Heart right ventricle (tissue), 16 donors: ENCODE measurements around the gene ZNF586. TPM values are rescaled to one million over a fixed set of nuclear protein-coding genes. Genes with fewer than 3 reads are reported as not detected.

Experiments
- ATAC-seq, 8 donors: fragments of 200-7000 bp; cut with Tn5 transposase; one replicate each; pipeline ENCODE4 v1.9.1; 2020; ENCODE audit warnings: mild to moderate bottlenecking in 8 of 8, moderate library complexity in 8 of 8, moderate number of reproducible peaks in 1 of 8
- DNase-seq, 2 donors: peaks; one replicate each; pipeline ENCODE4 v3.0.0-alpha.2; 2020
- H3K27ac ChIP-seq, 10 donors: fragments of 200-600 bp; sonication (generic) in 2 of 10; one replicate each; pipeline versions ENCODE4 v1.5.0 to v1.8.0; 2020 to 2022; ENCODE audit warnings: mild to moderate bottlenecking in 3 of 10
- H3K27me3 ChIP-seq, 7 donors: fragments of 200-600 bp; one replicate each; pipeline ENCODE4 v1.8.0; 2021 to 2022; ENCODE audit warnings: mild to moderate bottlenecking in 2 of 7
- H3K36me3 ChIP-seq, 9 donors: fragments of 200-600 bp; sonication (generic) in 1 of 9; one replicate each; pipeline versions ENCODE4 v1.5.0 to v1.8.0; 2020 to 2022; ENCODE audit warnings: mild to moderate bottlenecking in 2 of 9
- H3K4me1 ChIP-seq, 9 donors: fragments of 200-600 bp; sonication (generic) in 1 of 9; one replicate each; pipeline versions ENCODE4 v1.5.0 to v1.8.0; 2020 to 2022; ENCODE audit warnings: mild to moderate bottlenecking in 4 of 9
- H3K4me3 ChIP-seq, 10 donors: fragments of 200-600 bp; sonication (generic) in 2 of 10; one replicate each; pipeline versions ENCODE4 v1.5.0 to v1.8.0; 2020 to 2022; ENCODE audit warnings: mild to moderate bottlenecking in 7 of 10, moderate library complexity in 2 of 10
- H3K9me3 ChIP-seq, 11 donors: fragments of 200-600 bp in 10 of 11; sonication (generic) in 2 of 11; one replicate each; pipeline versions ENCODE4 v1.5.0 to v1.8.0; 2013 to 2022; ENCODE audit warnings: mild to moderate bottlenecking in 2 of 11, control low read depth in 1 of 11, moderate library complexity in 1 of 11
- WGBS, 2 donors: extraction: QIAGEN DNeasy Blood & Tissue Kit; methylation state at CpG; one replicate each; pipeline ENCODE4 v1.1.7; 2013; ENCODE audit warnings: inconsistent platforms in 1 of 2; 5-methylcytosine and 5-hydroxymethylcytosine counted together
- intact Hi-C, 10 donors: fragments of 100-400 bp; cut with DNase I; formaldehyde crosslinking; loops; one replicate each; pipeline versions ENCODE4 v1.11.1 to v1.14.2; 2022
- polyA plus RNA-seq, 2 donors: library from polyadenylated mRNA; stranded (reverse); fragments of 200-250 nt; gene quantifications; one replicate each; pipeline ENCODE4 v1.2.3, GENCODE V29; 2013
- total RNA-seq, 10 donors: library from RNA; stranded (reverse); fragmentation: NEBNext Ultra II Directional in 3 of 10; extraction: Animal tissue kit (Norgen Biotek cat#: 25700) in 3 of 10; gene quantifications; one replicate each; pipeline versions ENCODE4 v1.2.1 to v1.2.4, GENCODE V29; 2021 to 2023
- TF ChIP-seq, protein P1 (sequence below), 9 donors: fragments of 200-600 bp; sonication (generic) in 2 of 9; IDR thresholded peaks; one replicate each; pipeline versions ENCODE4 v1.5.0 to v1.8.0; 2021 to 2022; ENCODE audit warnings: antibody characterized with exemption in 9 of 9, mild to moderate bottlenecking in 5 of 9, moderate library complexity in 1 of 9
- donor health status: Arrhythmogenic right ventricular cardiomyopathy.
- donor health status: ischemic (EF 13 %, LVEDD 7.1; RV severe dilation, severe dysfunction).
- donor health status: healthy with polysubstance abuse.
- donor health status: DM: no; HTN: yes; CAD: no.
- donor health status: DM: no; HTN: no; CAD: no.
- donor health status: ischemic (EF 25% LVEDD 6.9; RV normal size, moderate dysfunction).
- donor health status: ischemic (EF 25% LVEDD 5.7; RV mildly dilated, moderate dysfunction).
- donor health status: healthy.
- donor health status: DM: yes; HTN: yes; CAD: no.
- donor health status: Ischemic cardiomyopathy.
- donor health status: ischemic (EF 35%, LVEDD 5.7; RV mildly dilated, moderate dysfunction).
- donor health status: nonischemic (EF 11% LVEDD 7.7; RV severe dilation, severe dysfunction).
- donor health status: DM: yes; HTN: yes; CAD: no.
- donor health status: PGD.
- donor health status: ischemic (EF 29% LVEDD 5.4; RV normal size, mild dysfunction).
- donor health status: nonischemic (EF 23%, LVEDD 6.1; RV moderate dilation, normal function).

ZNF586 gene
- total and polyA plus RNA-seq, 12 donors: 6.7 to 14.4 (median 10.0) TPM

DNA sequence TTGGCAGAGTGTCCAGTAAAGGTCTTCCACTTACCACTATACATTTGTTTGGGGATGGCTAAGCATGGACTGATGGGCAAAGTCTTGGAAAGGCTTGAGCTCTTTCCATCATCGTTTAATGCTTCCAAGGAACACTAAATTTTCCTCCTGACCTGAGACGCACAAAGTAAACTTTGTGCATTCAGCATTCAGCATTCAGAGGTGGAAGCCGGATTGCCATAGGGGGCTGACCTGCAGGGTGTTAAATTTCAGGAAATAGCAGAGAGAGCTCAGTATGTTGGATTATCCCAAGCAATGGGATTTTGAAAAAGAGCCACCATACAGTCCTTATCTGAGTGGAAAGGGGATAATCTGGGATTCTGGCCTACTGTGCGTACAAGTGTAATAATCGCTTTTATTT lies 31.2 kb downstream of the ZNF586 start:
- Histone ChIP-seq H3K27me3 (no peaks in the 10 kb centered on the region), H3K9me3 (no peaks in the 10 kb centered on the region), H3K36me3 (peaks cover 0 to 39% (median 6%) of the 10 kb centered on the region in 9 donors), H3K4me1 (peaks cover 4 to 59% (median 26%) of the 10 kb centered on the region in 9 donors), H3K4me3 (no peak overlapping the region), H3K27ac (peak overlapping the region in 1 of 10 donors; percentile 86)
- 77 to 86% methylated on average over 5 of the region's 5 CpGs for WGBS, 2 donors
- intact Hi-C loops: no loop called here
- ATAC-seq: no peak
- DNase-seq: no peak
- TF ChIP-seq, protein P1, sequence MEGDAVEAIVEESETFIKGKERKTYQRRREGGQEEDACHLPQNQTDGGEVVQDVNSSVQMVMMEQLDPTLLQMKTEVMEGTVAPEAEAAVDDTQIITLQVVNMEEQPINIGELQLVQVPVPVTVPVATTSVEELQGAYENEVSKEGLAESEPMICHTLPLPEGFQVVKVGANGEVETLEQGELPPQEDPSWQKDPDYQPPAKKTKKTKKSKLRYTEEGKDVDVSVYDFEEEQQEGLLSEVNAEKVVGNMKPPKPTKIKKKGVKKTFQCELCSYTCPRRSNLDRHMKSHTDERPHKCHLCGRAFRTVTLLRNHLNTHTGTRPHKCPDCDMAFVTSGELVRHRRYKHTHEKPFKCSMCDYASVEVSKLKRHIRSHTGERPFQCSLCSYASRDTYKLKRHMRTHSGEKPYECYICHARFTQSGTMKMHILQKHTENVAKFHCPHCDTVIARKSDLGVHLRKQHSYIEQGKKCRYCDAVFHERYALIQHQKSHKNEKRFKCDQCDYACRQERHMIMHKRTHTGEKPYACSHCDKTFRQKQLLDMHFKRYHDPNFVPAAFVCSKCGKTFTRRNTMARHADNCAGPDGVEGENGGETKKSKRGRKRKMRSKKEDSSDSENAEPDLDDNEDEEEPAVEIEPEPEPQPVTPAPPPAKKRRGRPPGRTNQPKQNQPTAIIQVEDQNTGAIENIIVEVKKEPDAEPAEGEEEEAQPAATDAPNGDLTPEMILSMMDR (IDR thresholded peaks at IDR 0.05): no peak

GRCh38 chr19:57802269-57802668 lies 32.8 kb downstream of the ZNF586 start:
- 91 to 92% methylated on average over 4 of the region's 4 CpGs for WGBS, 2 donors

DNA sequence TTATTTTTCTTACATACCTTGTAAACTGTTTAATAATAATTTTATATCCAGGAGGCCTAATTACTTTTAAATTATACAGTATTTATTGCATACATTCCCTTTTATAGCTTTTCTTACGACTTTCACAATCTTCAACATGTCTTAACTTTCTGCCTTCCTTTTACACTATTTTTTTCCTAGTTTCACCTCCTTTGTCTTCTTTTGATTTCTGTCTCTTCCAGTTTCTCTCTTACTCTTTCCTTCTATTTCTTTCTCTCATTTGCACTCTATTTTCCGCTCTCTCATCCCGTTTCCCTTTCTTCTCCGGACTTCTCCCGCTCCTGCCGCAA lies 33.8 kb downstream of the ZNF586 start:
- H3K27ac ChIP-seq: peak overlapping the region in 7 of 10 donors; percentile 57 to 88 (median 65)
- H3K9me3 ChIP-seq: no peaks in the 10 kb centered on the region
- 24 to 31% methylated on average over 6 of the region's 6 CpGs for WGBS, 2 donors
- TF ChIP-seq, protein P1 (IDR thresholded peaks at IDR 0.05): no peak
- DNase-seq: no peak
- no peak for ATAC-seq
- peaks cover 4 to 56% (median 26%) of the 10 kb centered on the region in 9 donors for H3K4me1 ChIP-seq
- H3K36me3 ChIP-seq: peaks cover 0 to 43% (median 6%) of the 10 kb centered on the region in 9 donors
- H3K27me3 ChIP-seq: no peaks in the 10 kb centered on the region
- intact Hi-C loops: no loop called here
- peak overlapping the region; percentile 4 to 63 (median 56) for H3K4me3 ChIP-seq

More at GRCh38 chr19:57802269-57802668, 32.8 kb downstream of the ZNF586 start:
- TF ChIP-seq, protein P1 (IDR thresholded peaks at IDR 0.05): no peak
- peaks cover 4 to 60% (median 26%) of the 10 kb centered on the region in 9 donors for H3K4me1 ChIP-seq
- ATAC-seq (no peak), DNase-seq (no peak)
- peak overlapping the region in 1 of 10 donors; percentile 18 for H3K27ac ChIP-seq
- H3K27me3 ChIP-seq: no peaks in the 10 kb centered on the region
- peaks cover 0 to 40% (median 0%) of the 10 kb centered on the region in 9 donors for H3K36me3 ChIP-seq
- H3K4me3 ChIP-seq: no peak overlapping the region
- H3K9me3 ChIP-seq: no peaks in the 10 kb centered on the region
- intact Hi-C loops: no loop called here

DNA sequence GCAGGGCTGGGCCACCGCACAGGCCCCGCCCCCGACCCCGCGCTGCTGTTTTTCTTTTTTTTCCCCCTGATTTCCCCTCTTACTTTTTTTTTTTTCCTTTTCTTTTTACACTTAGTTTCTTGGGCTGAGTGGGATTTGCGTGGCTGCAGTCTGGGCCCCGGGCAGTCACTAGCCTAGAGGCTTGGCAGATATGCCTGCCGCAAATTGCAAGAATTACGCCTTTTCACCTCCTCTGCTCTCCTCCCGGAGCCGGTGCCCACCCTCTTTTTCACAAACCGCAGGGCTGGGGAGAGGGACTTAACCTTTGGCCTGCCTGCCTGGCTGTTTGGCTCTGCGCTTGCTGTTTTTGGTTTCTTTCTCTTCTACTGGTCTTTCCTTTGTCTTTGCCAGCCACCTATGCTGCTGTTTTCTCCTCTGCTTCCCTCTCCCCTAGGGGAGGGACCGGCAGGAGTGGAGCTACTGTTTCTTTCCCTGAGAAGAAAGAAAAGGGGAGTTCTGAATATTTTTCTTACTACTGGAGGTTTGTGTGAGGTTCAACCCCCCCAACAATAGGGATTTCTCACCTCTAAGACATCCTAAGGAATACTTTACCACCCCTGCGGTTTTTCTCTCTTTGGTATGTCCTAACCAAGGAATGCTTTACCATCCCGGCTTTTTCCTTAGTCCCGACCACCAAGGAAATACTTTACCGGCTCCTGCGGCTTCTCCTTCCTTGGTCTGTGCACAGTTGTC lies 34.3 kb downstream of the ZNF586 start:
- 12 to 14% methylated on average over 19 of the region's 19 CpGs for WGBS, 2 donors
- Histone ChIP-seq H3K9me3 (no peaks in the 10 kb centered on the region), H3K36me3 (peaks cover 0 to 47% (median 10%) of the 10 kb centered on the region in 9 donors), H3K4me1 (peaks cover 4 to 50% (median 26%) of the 10 kb centered on the region in 9 donors), H3K27me3 (no peaks in the 10 kb centered on the region), H3K4me3 (peak overlapping the region; percentile 4 to 63 (median 56)), H3K27ac (peak overlapping the region in 9 of 10 donors; percentile 51 to 88 (median 65))
- DNase-seq (no peak), ATAC-seq (peak in 7 of 8 donors; percentile 26 to 66 (median 54))
- TF ChIP-seq, protein P1 (IDR thresholded peaks at IDR 0.05): no peak
- intact Hi-C loops: no loop called here
